ENCODE data around the gene TBC1D1. TPM values are rescaled to one million over a fixed set of nuclear protein-coding genes. Genes with fewer than 3 reads are reported as not detected.

The TBC1D1 gene
- total and polyA plus RNA-seq, 12 donors, result 85.4 to 153 (median 106) TPM

GRCh38 chr4:37904824-37905223 lies 13.9 kb downstream of the TBC1D1 start:
- H3K9me3 ChIP-seq, result no peaks in the 10 kb centered on the region
- 94 to 95% methylated on average over 3 of the region's 3 CpGs for WGBS, 2 donors
- peaks cover 0 to 44% (median 32%) of the 10 kb centered on the region in 9 donors for H3K4me1 ChIP-seq
- intact Hi-C loops (cut with DNase I), result loop anchor here in 3 of 10 donors (5.0 kb wide), 2 partner anchors 62 to 67 kb away; no protein-coding TSS in a partner anchor
- no peak overlapping the region for H3K4me3 ChIP-seq
- H3K36me3 ChIP-seq, result peaks cover 0 to 22% (median 0%) of the 10 kb centered on the region in 9 donors
- H3K27me3 ChIP-seq, result no peaks in the 10 kb centered on the region
- DNase-seq, result no peak
- H3K27ac ChIP-seq, result no peak overlapping the region
- no peak for TF ChIP-seq CTCF (IDR thresholded peaks at IDR 0.05)
- no peak for ATAC-seq

DNA sequence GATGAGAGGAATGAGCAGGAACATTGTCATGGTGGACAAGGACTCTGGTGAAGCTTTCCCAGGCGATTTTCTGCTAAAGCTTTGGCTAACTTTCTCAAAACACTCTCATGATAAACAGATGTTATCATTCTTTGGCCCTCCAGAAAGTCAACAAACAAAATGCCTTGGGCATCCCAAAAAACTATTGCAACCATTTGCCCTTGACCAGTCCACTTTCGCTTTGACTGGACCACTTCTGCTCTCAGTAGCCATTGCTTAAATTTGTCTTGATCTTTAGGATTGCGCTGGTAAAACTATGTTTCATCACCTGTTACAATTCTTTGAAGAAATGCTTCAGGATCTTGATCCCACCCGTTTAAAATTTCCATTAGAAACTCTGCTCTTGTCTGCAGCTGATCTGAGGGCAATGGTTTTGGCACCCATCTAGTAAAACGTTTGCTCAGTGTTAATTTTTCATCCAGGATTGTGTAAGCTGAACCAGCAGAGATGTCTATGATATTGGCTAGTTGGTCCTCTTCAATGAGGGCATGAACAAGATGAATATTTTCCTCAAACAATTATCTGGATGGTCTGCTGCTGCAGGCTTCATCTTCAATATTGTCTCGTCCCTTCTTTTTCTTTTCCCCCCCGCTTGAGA lies 14.8 kb downstream of the TBC1D1 start:
- peaks cover 0 to 22% (median 0%) of the 10 kb centered on the region in 9 donors for H3K36me3 ChIP-seq
- ATAC-seq, result no peak
- WGBS, 2 donors, result 79 to 84% methylated on average over 7 of the region's 7 CpGs
- H3K9me3 ChIP-seq, result no peaks in the 10 kb centered on the region
- H3K27ac ChIP-seq, result no peak overlapping the region
- peaks cover 0 to 52% (median 32%) of the 10 kb centered on the region in 9 donors for H3K4me1 ChIP-seq
- no peaks in the 10 kb centered on the region for H3K27me3 ChIP-seq
- no peak for TF ChIP-seq CTCF (IDR thresholded peaks at IDR 0.05)
- H3K4me3 ChIP-seq, result no peak overlapping the region
- intact Hi-C loops (cut with DNase I), result loop anchor here in 3 of 10 donors (5.0 kb wide), 2 partner anchors 62 to 67 kb away; no protein-coding TSS in a partner anchor
- no peak for DNase-seq

- Histone ChIP-seq H3K27me3 (no peaks in the 10 kb centered on the region), H3K36me3 (peaks cover 0 to 3% (median 0%) of the 10 kb centered on the region in 9 donors), H3K4me1 (peaks cover 0 to 51% (median 20%) of the 10 kb centered on the region in 9 donors), H3K27ac (peak overlapping the region; percentile 55 to 89 (median 79)), H3K4me3 (peak overlapping the region in 9 of 10 donors; percentile 2 to 38 (median 10)), H3K9me3 (no peaks in the 10 kb centered on the region)
- DNase-seq (peak in 1 of 2 donors; percentile 25), ATAC-seq (peak; percentile 52 to 73 (median 66))
- TF ChIP-seq CTCF (IDR thresholded peaks at IDR 0.05), result no peak
- intact Hi-C loops (cut with DNase I), result loop anchor here in 3 of 10 donors (5.0 kb wide), 2 partner anchors 59 to 64 kb away; no protein-coding TSS in a partner anchor
- 38 to 42% methylated on average over 21 of the region's 21 CpGs for WGBS, 2 donors
Measured at GRCh38 chr4:37908488-37909331, 17.8 kb downstream of the TBC1D1 start.
